Endodermal cell (in vitro differentiated cells): ENCODE results near the gene TTLL11. TPM values are rescaled to one million over a fixed set of nuclear protein-coding genes. Genes with fewer than 3 reads are reported as not detected.
A peak's percentile ranks its signal among the peaks of the same experiment; 100 is the strongest.

Source experiments
- DNase-seq: peaks from one replicate; pipeline ENCODE4 v3.0.0-alpha.2; 2017
- H3K27ac ChIP-seq: 2 replicates; pipeline ENCODE4 v1.5.1; 2013; ENCODE audit warnings: mild to moderate bottlenecking, low read depth, low read length, moderate library complexity
- H3K27me3 ChIP-seq: 2 replicates; pipeline ENCODE4 v1.6.1; 2013; ENCODE audit warnings: mild to moderate bottlenecking, low read length, moderate library complexity; ENCODE audit not compliant: insufficient read depth, control insufficient read depth, poor library complexity, severe bottlenecking
- H3K36me3 ChIP-seq: 2 replicates; pipeline ENCODE4 v1.7.0; 2013; ENCODE audit warnings: mild to moderate bottlenecking, low read length, moderate library complexity; ENCODE audit not compliant: control insufficient read depth, insufficient read depth
- H3K4me1 ChIP-seq: one replicate; pipeline ENCODE4 v1.7.0; 2013; ENCODE audit warnings: low read length; ENCODE audit not compliant: control insufficient read depth, insufficient read depth
- H3K4me3 ChIP-seq: 2 replicates; pipeline ENCODE4 v1.5.1; 2013; ENCODE audit warnings: mild to moderate bottlenecking, low read length, moderate library complexity
- H3K9ac ChIP-seq: 2 replicates; pipeline ENCODE4 v1.6.1; 2013; ENCODE audit warnings: mild to moderate bottlenecking, low read length, moderate library complexity; ENCODE audit not compliant: poor library complexity, severe bottlenecking; ENCODE audit errors: extremely low read depth
- H3K9me3 ChIP-seq: 2 replicates; pipeline ENCODE4 v1.6.1; 2013; ENCODE audit warnings: mild to moderate bottlenecking, low read length, moderate library complexity; ENCODE audit not compliant: control insufficient read depth
- H3K27ac Mint-ChIP-seq: 2 replicates; pipeline ENCODE4 v1.8.0; 2020; ENCODE audit warnings: mixed read lengths
- H3K27me3 Mint-ChIP-seq: 2 replicates; pipeline ENCODE4 v1.8.0; 2021; ENCODE audit warnings: mild to moderate bottlenecking, mixed read lengths; ENCODE audit not compliant: insufficient read depth
- H3K36me3 Mint-ChIP-seq: 2 replicates; pipeline ENCODE4 v1.8.0; 2020; ENCODE audit warnings: low read depth, mixed read lengths
- H3K4me1 Mint-ChIP-seq: 2 replicates; pipeline ENCODE4 v1.8.0; 2020; ENCODE audit warnings: mixed read lengths
- H3K4me3 Mint-ChIP-seq: 2 replicates; pipeline ENCODE4 v1.8.0; 2020; ENCODE audit warnings: mild to moderate bottlenecking, moderate library complexity, mixed read lengths
- H3K9me3 Mint-ChIP-seq: 2 replicates; pipeline ENCODE4 v1.8.0; 2020; ENCODE audit warnings: mild to moderate bottlenecking, mixed read lengths
- WGBS, 2 experiments: methylation state at CpG; one replicate each; pipeline versions ENCODE4 v1.1.5 to v1.1.7; 2013; ENCODE audit warnings: missing lambda C conversion rate in 2 of 2, mixed read lengths in 1 of 2; ENCODE audit not compliant: insufficient coverage in 1 of 2, insufficient read length in 1 of 2; 5-methylcytosine and 5-hydroxymethylcytosine counted together
- total RNA-seq, 2 donors: library from RNA; stranded (reverse); fragmentation: NEBNext Ultra II Directional in 1 of 2; extraction: Animal tissue kit (Norgen Biotek cat#: 25700) in 1 of 2; gene quantifications; 2 replicates in 1 of 2; 3 replicates in 1 of 2; pipeline ENCODE4 v1.2.1, GENCODE V29; 2021
- TF ChIP-seq, protein P1 (sequence below): fragments of 200-600 bp; sonication (generic); conservative IDR thresholded peaks from 2 replicates; pipeline ENCODE4 v1.5.0; 2021; ENCODE audit warnings: antibody characterized with exemption, mild to moderate bottlenecking

Gene TTLL11
- total RNA-seq, 2 donors from 2014 or later, result 0.68 TPM; not detected in 1

DNA sequence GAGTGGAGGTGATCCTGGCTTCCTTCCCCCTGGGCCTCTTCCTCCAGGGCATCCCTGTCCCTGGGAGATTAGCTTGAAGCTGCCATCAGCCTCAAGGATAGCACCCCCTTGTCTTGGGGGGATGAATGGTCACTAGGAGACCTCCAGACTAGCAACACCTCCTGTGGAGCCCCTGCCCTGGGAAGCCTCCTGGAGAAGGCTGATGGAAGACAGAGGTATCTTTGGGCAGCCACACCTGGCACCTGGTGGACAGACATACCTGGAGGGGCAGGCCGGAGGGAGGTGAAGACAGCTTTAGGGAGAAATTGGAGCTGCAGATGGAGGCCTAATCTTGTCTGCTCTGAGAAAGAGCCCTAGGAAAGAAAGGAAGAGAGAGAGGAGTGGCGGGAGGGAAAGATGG, 9.0 kb upstream of the TTLL11 start:
- Mint-ChIP-seq H3K4me1 (peaks cover 12% of the 10 kb centered on the region), H3K9me3 (peaks cover 4% of the 10 kb centered on the region), H3K27ac (no peak overlapping the region), H3K4me3 (no peak overlapping the region), H3K36me3 (no peaks in the 10 kb centered on the region), H3K27me3 (peaks cover 22% of the 10 kb centered on the region)
- Histone ChIP-seq H3K27ac (no peak overlapping the region), H3K4me3 (no peak overlapping the region), H3K36me3 (no peaks in the 10 kb centered on the region), H3K4me1 (no peaks in the 10 kb centered on the region), H3K27me3 (peaks cover 22% of the 10 kb centered on the region), H3K9me3 (peaks cover 6% of the 10 kb centered on the region), H3K9ac (no peak overlapping the region)
- TF ChIP-seq, protein P1, sequence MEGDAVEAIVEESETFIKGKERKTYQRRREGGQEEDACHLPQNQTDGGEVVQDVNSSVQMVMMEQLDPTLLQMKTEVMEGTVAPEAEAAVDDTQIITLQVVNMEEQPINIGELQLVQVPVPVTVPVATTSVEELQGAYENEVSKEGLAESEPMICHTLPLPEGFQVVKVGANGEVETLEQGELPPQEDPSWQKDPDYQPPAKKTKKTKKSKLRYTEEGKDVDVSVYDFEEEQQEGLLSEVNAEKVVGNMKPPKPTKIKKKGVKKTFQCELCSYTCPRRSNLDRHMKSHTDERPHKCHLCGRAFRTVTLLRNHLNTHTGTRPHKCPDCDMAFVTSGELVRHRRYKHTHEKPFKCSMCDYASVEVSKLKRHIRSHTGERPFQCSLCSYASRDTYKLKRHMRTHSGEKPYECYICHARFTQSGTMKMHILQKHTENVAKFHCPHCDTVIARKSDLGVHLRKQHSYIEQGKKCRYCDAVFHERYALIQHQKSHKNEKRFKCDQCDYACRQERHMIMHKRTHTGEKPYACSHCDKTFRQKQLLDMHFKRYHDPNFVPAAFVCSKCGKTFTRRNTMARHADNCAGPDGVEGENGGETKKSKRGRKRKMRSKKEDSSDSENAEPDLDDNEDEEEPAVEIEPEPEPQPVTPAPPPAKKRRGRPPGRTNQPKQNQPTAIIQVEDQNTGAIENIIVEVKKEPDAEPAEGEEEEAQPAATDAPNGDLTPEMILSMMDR, result no peak
- WGBS, 2 experiments, result 87% methylated on average over 2 of the region's 2 CpGs; no CpG with 5 or more reads in 1 of the 2 experiments
- DNase-seq, result no peak

- whole genome bisulfite sequencing, 2 experiments, result 89 to 96% methylated on average over 6 to 7 of the region's 7 CpGs
- Histone ChIP-seq H3K9me3 (peaks cover 6% of the 10 kb centered on the region), H3K4me3 (no peak overlapping the region), H3K36me3 (no peaks in the 10 kb centered on the region), H3K27me3 (peaks cover 29% of the 10 kb centered on the region), H3K4me1 (no peaks in the 10 kb centered on the region), H3K9ac (no peak overlapping the region), H3K27ac (no peak overlapping the region)
- Mint-ChIP-seq H3K27ac (no peak overlapping the region), H3K4me3 (no peak overlapping the region), H3K27me3 (peaks cover 21% of the 10 kb centered on the region), H3K36me3 (no peaks in the 10 kb centered on the region), H3K9me3 (peaks cover 4% of the 10 kb centered on the region), H3K4me1 (peaks cover 10% of the 10 kb centered on the region)
- no peak for DNase-seq
- TF ChIP-seq, protein P1, result no peak
Observed at GRCh38 chr9:122100756-122101155, 7.6 kb upstream of the TTLL11 start.

- Histone ChIP-seq H3K27me3 (peaks cover 37% of the 10 kb centered on the region), H3K9ac (no peak overlapping the region), H3K27ac (no peak overlapping the region), H3K36me3 (no peaks in the 10 kb centered on the region), H3K9me3 (peaks cover 6% of the 10 kb centered on the region), H3K4me1 (no peaks in the 10 kb centered on the region), H3K4me3 (peak overlapping the region; percentile 28)
- DNase-seq, result peak; percentile 93
- 46 to 49% methylated on average over 14 to 16 of the region's 16 CpGs for WGBS, 2 experiments
- Mint-ChIP-seq H3K4me3 (no peak overlapping the region), H3K27me3 (peaks cover 26% of the 10 kb centered on the region), H3K27ac (no peak overlapping the region), H3K9me3 (peaks cover 4% of the 10 kb centered on the region), H3K4me1 (peaks cover 11% of the 10 kb centered on the region), H3K36me3 (no peaks in the 10 kb centered on the region)
- TF ChIP-seq, protein P1, result peak; percentile 92
Observed at GRCh38 chr9:122099271-122099869, 6.3 kb upstream of the TTLL11 start.
